ENCODE data around the gene CLOCK.

- TF ChIP-seq ZNF549 (tag by site-specific recombination; IDR thresholded peaks at IDR 0.05) (no peak), CTCF (tag by site-specific recombination; IDR thresholded peaks at IDR 0.05) (no peak), ATF2 (tag by site-specific recombination; IDR thresholded peaks at IDR 0.05; ENCODE audit: low read depth) (no peak), KLF8 (tag by site-specific recombination; IDR thresholded peaks at IDR 0.05) (no peak), ZNF23 (tag by site-specific recombination; IDR thresholded peaks at IDR 0.05; ENCODE audit: borderline replicate concordance) (no peak), ZNF311 (tag by site-specific recombination; IDR thresholded peaks at IDR 0.05; ENCODE audit: borderline replicate concordance) (no peak), SETDB1 (IDR thresholded peaks at IDR 0.05; ENCODE audit: insufficient read length, low read length) (no peak), WT1 (tag by site-specific recombination; IDR thresholded peaks at IDR 0.05) (no peak), MYNN (tag by site-specific recombination; IDR thresholded peaks at IDR 0.05; ENCODE audit: borderline replicate concordance) (no peak), ZNF274 (IDR thresholded peaks at IDR 0.05; ENCODE audit: low read length) (no peak), ZNF274 (tag by site-specific recombination; IDR thresholded peaks at IDR 0.05; ENCODE audit: borderline replicate concordance) (no peak), ZNF76 (tag by site-specific recombination; IDR thresholded peaks at IDR 0.05; ENCODE audit: borderline replicate concordance, low read depth) (no peak)
- TF ChIP-seq, protein P1, sequence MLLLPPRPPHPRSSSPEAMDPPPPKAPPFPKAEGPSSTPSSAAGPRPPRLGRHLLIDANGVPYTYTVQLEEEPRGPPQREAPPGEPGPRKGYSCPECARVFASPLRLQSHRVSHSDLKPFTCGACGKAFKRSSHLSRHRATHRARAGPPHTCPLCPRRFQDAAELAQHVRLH (tag by site-specific recombination; IDR thresholded peaks at IDR 0.05) = no peak
- TF ChIP-seq, protein P2, sequence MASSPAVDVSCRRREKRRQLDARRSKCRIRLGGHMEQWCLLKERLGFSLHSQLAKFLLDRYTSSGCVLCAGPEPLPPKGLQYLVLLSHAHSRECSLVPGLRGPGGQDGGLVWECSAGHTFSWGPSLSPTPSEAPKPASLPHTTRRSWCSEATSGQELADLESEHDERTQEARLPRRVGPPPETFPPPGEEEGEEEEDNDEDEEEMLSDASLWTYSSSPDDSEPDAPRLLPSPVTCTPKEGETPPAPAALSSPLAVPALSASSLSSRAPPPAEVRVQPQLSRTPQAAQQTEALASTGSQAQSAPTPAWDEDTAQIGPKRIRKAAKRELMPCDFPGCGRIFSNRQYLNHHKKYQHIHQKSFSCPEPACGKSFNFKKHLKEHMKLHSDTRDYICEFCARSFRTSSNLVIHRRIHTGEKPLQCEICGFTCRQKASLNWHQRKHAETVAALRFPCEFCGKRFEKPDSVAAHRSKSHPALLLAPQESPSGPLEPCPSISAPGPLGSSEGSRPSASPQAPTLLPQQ (tag by site-specific recombination; IDR thresholded peaks at IDR 0.05) = no peak
These were observed 58.0 kb downstream of the CLOCK start for GRCh38 chr4:55488716-55489115.

Measured in HEK293 (cell line).